Fibroblast of the conjunctiva (primary cell): ENCODE data around the gene PMEL.
"Not testable (repeated sequence)": the region's sequence is repeated elsewhere in the genome, so short reads cannot be mapped to it uniquely, and the experiment has no call there.

Experiments used
- DNase-seq: peaks from one replicate; pipeline ENCODE4 v3.0.0-alpha.2; 2010; ENCODE audit warnings: low read depth

Gene PMEL

GRCh38 chr12:55983232-55983842, 17.5 kb upstream of the PMEL start:
- no peak for DNase-seq

- no peak for DNase-seq
Observed at GRCh38 chr12:55982319-55982936, 16.6 kb upstream of the PMEL start.

- not testable (repeated sequence) for DNase-seq
Observed at GRCh38 chr12:55981882-55982281, 16.0 kb upstream of the PMEL start.

GRCh38 chr12:55979069-55979468, 13.2 kb upstream of the PMEL start:
- DNase-seq, result no peak

- no peak for DNase-seq
Observed at GRCh38 chr12:55978393-55978792, 12.6 kb upstream of the PMEL start.

GRCh38 chr12:55974308-55974730, 8.5 kb upstream of the PMEL start:
- no peak for DNase-seq

- peak; percentile 100 for DNase-seq
Observed at GRCh38 chr12:55973599-55974307, 7.9 kb upstream of the PMEL start, which contains the start of gene RAB5B. Gene RAB5B, plus strand, starts transcription at chr12:55974078. Its CDS starts 12,883 bp downstream, at chr12:55986961.

GRCh38 chr12:55972911-55973598, 7.2 kb upstream of the PMEL start:
- DNase-seq, result no peak

- no peak for DNase-seq
Observed at GRCh38 chr12:55972456-55972855, 6.6 kb upstream of the PMEL start.

- peak; percentile 46 for DNase-seq
Observed at GRCh38 chr12:55972042-55972441, 6.2 kb upstream of the PMEL start.

- DNase-seq, result no peak
Observed at GRCh38 chr12:55970775-55971174, 4.9 kb upstream of the PMEL start.

- no peak for DNase-seq
Observed at GRCh38 chr12:55969356-55969755, 3.5 kb upstream of the PMEL start.

- DNase-seq, result peak; percentile 40
Observed at GRCh38 chr12:55966408-55967281, 803 bp upstream of the PMEL start, which contains the start of gene CDK2. Gene CDK2, plus strand, starts transcription at chr12:55966830. Its CDS starts 179 bp downstream, at chr12:55967009.

GRCh38 chr12:55965240-55965639, 602 bp downstream of the PMEL start:
- no peak for DNase-seq

GRCh38 chr12:55963760-55964159, 2.1 kb downstream of the PMEL start:
- DNase-seq, result no peak

- DNase-seq, result no peak
Observed at GRCh38 chr12:55957106-55957859, 8.6 kb downstream of the PMEL start.

GRCh38 chr12:55955800-55956508, 9.9 kb downstream of the PMEL start:
- no peak for DNase-seq

GRCh38 chr12:55955344-55955743, 10.5 kb downstream of the PMEL start:
- DNase-seq, result no peak

GRCh38 chr12:55946553-55946952, 19.3 kb downstream of the PMEL start:
- DNase-seq, result no peak

- no peak for DNase-seq
Observed at GRCh38 chr12:55942577-55943136, 23.2 kb downstream of the PMEL start.
